ENCODE data around the gene PLGRKT. TPM values are rescaled to one million over a fixed set of nuclear protein-coding genes. Genes with fewer than 3 reads are reported as not detected.
"Not testable (repeated sequence)": the region's sequence is repeated elsewhere in the genome, so short reads cannot be mapped to it uniquely, and the experiment has no call there.

PLGRKT gene
- total and polyA plus RNA-seq, 3 experiments from 2014 or later: 34.3 to 48.6 (median 36.1) TPM

DNA sequence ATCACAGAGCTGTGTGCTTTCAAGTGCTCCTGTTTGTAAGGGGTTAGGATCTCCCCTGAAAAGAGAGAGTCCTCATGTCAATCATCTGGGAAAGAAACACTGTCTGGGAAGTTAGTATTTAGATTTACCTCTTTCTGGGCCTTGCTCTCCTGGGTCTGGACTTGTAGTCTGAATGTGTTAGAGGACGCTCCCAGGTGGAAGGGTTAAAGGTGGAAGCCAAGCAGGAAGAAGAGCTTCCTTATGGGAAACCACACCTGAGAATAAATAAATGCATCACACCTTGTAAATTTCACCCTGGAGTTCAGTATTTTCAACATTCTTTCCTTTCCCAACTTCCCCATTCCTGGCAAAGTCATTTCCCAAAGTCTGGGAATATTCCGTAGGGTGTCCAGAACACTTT, 1.3 kb downstream of the PLGRKT start:
- peaks cover 30% of the 10 kb centered on the region for H3K4me1 ChIP-seq (ENCODE audit: insufficient read depth, low read length)
- Mint-ChIP-seq H3K4me3 (peak overlapping the region; percentile 90 to 97 (median 95)), H3K4me1 (peaks cover 32 to 38% (median 37%) of the 10 kb centered on the region in 3 donors), H3K27me3 (no peaks in the 10 kb centered on the region), H3K27ac (peak overlapping the region in 6 of 8 donors; percentile 97 to 99 (median 99)), H3K36me3 (peaks cover 4 to 44% (median 5%) of the 10 kb centered on the region in 3 donors), H3K9me3 (no peaks in the 10 kb centered on the region)
- peak overlapping the region; percentile 89 for H3K4me3 ChIP-seq (ENCODE audit: low read length)
- H3K27me3 ChIP-seq (ENCODE audit: insufficient read depth, low read length, poor library complexity, severe bottlenecking): no peaks in the 10 kb centered on the region
- H3K27ac ChIP-seq (ENCODE audit: low read depth, low read length): no peak overlapping the region
- DNase-seq: no peak
- CTCF ChIA-PET: interaction anchor here (0.6 to 5.4 kb wide), 8 partner anchors 12 to 450 kb away, joined by 3 to 33 read pairs (median 4); partner anchors contain the start of genes CD274 and INSL6
- peaks cover 6% of the 10 kb centered on the region for H3K36me3 ChIP-seq (ENCODE audit: insufficient read depth, low read length)
- H3K9me3 ChIP-seq (ENCODE audit: low read length): no peaks in the 10 kb centered on the region
- POLR2A ChIA-PET: interaction anchor here (0.7 to 3.6 kb wide), 4 partner anchors 13 to 696 kb away, joined by 3 to 33 read pairs (median 4); partner anchors contain the start of gene CD274

DNA sequence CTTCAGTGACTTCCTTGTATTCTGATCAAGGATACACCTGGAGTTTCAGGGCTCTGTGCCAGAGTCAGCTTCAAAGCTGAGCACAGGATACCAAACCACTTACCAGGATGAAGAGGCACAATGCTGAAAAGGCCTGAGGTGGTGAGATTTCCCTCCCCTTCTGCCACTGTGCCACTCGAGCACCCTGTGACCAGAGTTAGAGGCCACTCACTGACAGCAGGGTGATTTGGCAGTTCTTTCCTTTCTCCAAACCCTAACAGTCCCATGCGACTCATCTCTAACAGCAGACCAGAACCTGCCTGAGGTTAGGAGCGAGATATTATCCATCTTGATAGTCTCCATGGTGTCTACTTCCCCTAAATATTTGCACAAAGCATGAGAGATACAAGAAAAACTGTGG, 1.8 kb downstream of the PLGRKT start:
- Histone ChIP-seq H3K27me3 (ENCODE audit: insufficient read depth, low read length, poor library complexity, severe bottlenecking) (no peaks in the 10 kb centered on the region), H3K27ac (ENCODE audit: low read depth, low read length) (no peak overlapping the region), H3K4me1 (ENCODE audit: insufficient read depth, low read length) (peaks cover 30% of the 10 kb centered on the region), H3K36me3 (ENCODE audit: insufficient read depth, low read length) (peaks cover 7% of the 10 kb centered on the region), H3K4me3 (ENCODE audit: low read length) (no peak overlapping the region), H3K9me3 (ENCODE audit: low read length) (no peaks in the 10 kb centered on the region)
- peak overlapping the region in 5 of 8 donors; percentile 97 to 99 (median 99) for H3K27ac Mint-ChIP-seq
- POLR2A ChIA-PET: no interaction called here
- peaks cover 4 to 47% (median 5%) of the 10 kb centered on the region in 3 donors for H3K36me3 Mint-ChIP-seq
- H3K4me3 Mint-ChIP-seq: peak overlapping the region in 4 of 7 donors; percentile 90 to 95 (median 95)
- peaks cover 32 to 40% (median 37%) of the 10 kb centered on the region in 3 donors for H3K4me1 Mint-ChIP-seq
- CTCF ChIA-PET: interaction anchor here (2.7 kb wide), 1 partner anchor 12 kb away, joined by 9 read pairs; no protein-coding TSS in a partner anchor
- no peak for DNase-seq
- H3K9me3 Mint-ChIP-seq: no peaks in the 10 kb centered on the region
- no peaks in the 10 kb centered on the region for H3K27me3 Mint-ChIP-seq

DNA sequence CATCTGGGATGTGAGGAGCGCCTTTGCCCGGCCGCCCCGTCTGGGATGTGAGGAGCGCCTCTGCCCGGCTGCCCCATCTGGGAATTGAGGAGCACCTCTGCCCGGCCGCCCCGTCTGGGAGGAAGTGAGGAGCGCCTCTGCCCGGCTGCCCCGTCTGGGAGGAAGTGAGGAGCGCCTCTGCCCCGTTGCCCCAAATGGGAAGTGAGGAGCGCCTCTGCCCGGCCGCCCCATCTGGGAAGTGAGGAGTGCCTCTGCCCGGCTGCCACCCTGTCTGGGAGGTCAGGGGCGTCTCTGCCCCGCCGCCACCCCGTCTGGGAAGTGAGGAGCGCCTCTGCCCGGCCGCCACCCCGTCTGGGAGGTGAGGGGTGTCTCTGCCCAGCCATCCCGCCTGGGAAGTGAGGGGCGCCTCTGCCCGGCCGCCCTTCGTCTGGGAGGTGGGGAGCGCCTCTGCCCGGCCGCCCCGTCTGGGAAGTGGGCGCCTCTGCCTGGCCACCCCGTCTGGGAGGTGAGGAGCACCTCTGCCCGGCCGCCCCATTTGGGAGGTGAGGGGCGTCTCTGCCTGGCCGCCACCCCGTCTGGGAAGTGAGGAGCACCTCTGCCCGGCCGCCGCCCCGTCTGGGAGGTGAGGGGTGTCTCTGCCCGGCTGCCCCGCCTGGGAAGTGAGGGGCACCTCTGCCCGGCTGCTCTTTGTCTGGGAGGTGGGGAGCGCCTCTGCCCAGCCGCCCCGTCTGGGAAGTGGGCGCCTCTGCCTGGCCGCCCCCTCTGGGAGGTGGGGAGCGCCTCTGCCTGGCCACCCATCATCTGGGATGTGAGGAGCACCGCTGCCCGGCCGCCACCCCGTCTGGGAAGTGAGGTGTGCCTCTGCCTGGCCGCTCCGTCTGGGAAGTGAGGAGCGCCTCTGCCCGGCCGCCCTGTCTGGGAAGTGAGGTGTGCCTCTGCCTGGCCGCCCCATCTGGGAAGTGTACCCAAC, 3.6 kb downstream of the PLGRKT start:
- H3K4me3 Mint-ChIP-seq; POLR2A ChIA-PET; H3K36me3 ChIP-seq (ENCODE audit: insufficient read depth, low read length); H3K9me3 ChIP-seq (ENCODE audit: low read length); H3K27me3 Mint-ChIP-seq; H3K9me3 Mint-ChIP-seq; DNase-seq; H3K27me3 ChIP-seq (ENCODE audit: insufficient read depth, low read length, poor library complexity, severe bottlenecking); H3K4me3 ChIP-seq (ENCODE audit: low read length); CTCF ChIA-PET; H3K27ac ChIP-seq (ENCODE audit: low read depth, low read length); H3K27ac Mint-ChIP-seq: not testable (repeated sequence)
- Mint-ChIP-seq H3K36me3 (peaks cover 4 to 63% (median 7%) of the 10 kb centered on the region in 3 donors), H3K4me1 (peaks cover 32 to 42% (median 37%) of the 10 kb centered on the region in 3 donors)
- H3K4me1 ChIP-seq (ENCODE audit: insufficient read depth, low read length): peaks cover 30% of the 10 kb centered on the region

GRCh38 chr9:5433328-5433727, 4.4 kb downstream of the PLGRKT start:
- DNase-seq; CTCF ChIA-PET; H3K27ac ChIP-seq (ENCODE audit: low read depth, low read length); H3K4me3 ChIP-seq (ENCODE audit: low read length); H3K9me3 ChIP-seq (ENCODE audit: low read length); H3K36me3 ChIP-seq (ENCODE audit: insufficient read depth, low read length); H3K27me3 Mint-ChIP-seq; H3K4me3 Mint-ChIP-seq; H3K27ac Mint-ChIP-seq; POLR2A ChIA-PET; H3K9me3 Mint-ChIP-seq; H3K27me3 ChIP-seq (ENCODE audit: insufficient read depth, low read length, poor library complexity, severe bottlenecking): not testable (repeated sequence)
- H3K36me3 Mint-ChIP-seq: peaks cover 4 to 68% (median 9%) of the 10 kb centered on the region in 3 donors
- peaks cover 22% of the 10 kb centered on the region for H3K4me1 ChIP-seq (ENCODE audit: insufficient read depth, low read length)
- peaks cover 26 to 34% (median 30%) of the 10 kb centered on the region in 3 donors for H3K4me1 Mint-ChIP-seq

GRCh38 chr9:5432890-5433289, 4.8 kb downstream of the PLGRKT start:
- H3K4me3 ChIP-seq (ENCODE audit: low read length); H3K36me3 ChIP-seq (ENCODE audit: insufficient read depth, low read length); POLR2A ChIA-PET; H3K9me3 Mint-ChIP-seq; DNase-seq; H3K9me3 ChIP-seq (ENCODE audit: low read length); H3K27me3 ChIP-seq (ENCODE audit: insufficient read depth, low read length, poor library complexity, severe bottlenecking); CTCF ChIA-PET; H3K27ac ChIP-seq (ENCODE audit: low read depth, low read length); H3K4me3 Mint-ChIP-seq; H3K27ac Mint-ChIP-seq; H3K27me3 Mint-ChIP-seq: not testable (repeated sequence)
- Mint-ChIP-seq H3K4me1 (peaks cover 23 to 30% (median 25%) of the 10 kb centered on the region in 3 donors), H3K36me3 (peaks cover 4 to 69% (median 9%) of the 10 kb centered on the region in 3 donors)
- H3K4me1 ChIP-seq (ENCODE audit: insufficient read depth, low read length): peaks cover 18% of the 10 kb centered on the region

DNA sequence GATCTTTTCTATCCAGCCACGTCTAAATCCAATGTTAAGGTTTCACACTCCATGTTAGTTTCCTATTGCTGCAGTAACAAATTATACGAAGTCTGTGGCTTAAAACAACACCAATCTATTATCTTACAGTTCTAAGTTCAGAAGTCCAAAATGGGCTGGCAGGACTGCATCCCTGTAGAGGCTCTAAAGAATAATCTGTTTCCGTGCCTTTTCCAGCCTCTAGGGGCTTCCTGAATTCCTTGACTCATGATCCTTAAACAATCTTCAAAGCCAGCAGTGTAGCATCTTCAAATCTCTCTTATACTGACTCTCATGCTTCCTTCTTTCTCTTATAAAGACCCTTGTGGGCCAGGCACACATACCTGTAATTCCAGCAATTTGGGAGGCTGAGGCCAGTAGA, 6.8 kb downstream of the PLGRKT start:
- Histone ChIP-seq H3K9me3 (ENCODE audit: low read length) (no peaks in the 10 kb centered on the region), H3K27me3 (ENCODE audit: insufficient read depth, low read length, poor library complexity, severe bottlenecking) (no peaks in the 10 kb centered on the region), H3K36me3 (ENCODE audit: insufficient read depth, low read length) (peaks cover 7% of the 10 kb centered on the region), H3K27ac (ENCODE audit: low read depth, low read length) (no peak overlapping the region), H3K4me1 (ENCODE audit: insufficient read depth, low read length) (peaks cover 4% of the 10 kb centered on the region), H3K4me3 (ENCODE audit: low read length) (no peak overlapping the region)
- CTCF ChIA-PET: no interaction called here
- Mint-ChIP-seq H3K27me3 (no peaks in the 10 kb centered on the region), H3K27ac (peak overlapping the region in 2 of 8 donors; percentile 48 to 75), H3K9me3 (no peaks in the 10 kb centered on the region), H3K4me1 (peaks cover 7 to 11% (median 10%) of the 10 kb centered on the region in 3 donors), H3K36me3 (peaks cover 4 to 68% (median 9%) of the 10 kb centered on the region in 3 donors), H3K4me3 (no peak overlapping the region)
- POLR2A ChIA-PET: no interaction called here
- DNase-seq: no peak

GRCh38 chr9:5429873-5430564, 7.7 kb downstream of the PLGRKT start:
- Mint-ChIP-seq H3K27ac (no peak overlapping the region), H3K4me1 (peaks cover 5 to 7% (median 5%) of the 10 kb centered on the region in 3 donors), H3K36me3 (peaks cover 0 to 60% (median 6%) of the 10 kb centered on the region in 3 donors), H3K27me3 (no peaks in the 10 kb centered on the region), H3K4me3 (no peak overlapping the region), H3K9me3 (no peaks in the 10 kb centered on the region)
- no peaks in the 10 kb centered on the region for H3K27me3 ChIP-seq (ENCODE audit: insufficient read depth, low read length, poor library complexity, severe bottlenecking)
- H3K4me1 ChIP-seq (ENCODE audit: insufficient read depth, low read length): no peaks in the 10 kb centered on the region
- no peak for DNase-seq
- H3K9me3 ChIP-seq (ENCODE audit: low read length): no peaks in the 10 kb centered on the region
- CTCF ChIA-PET: interaction anchor here (1.1 to 8.3 kb wide), 3 partner anchors 20 to 242 kb away, joined by 5 to 72 read pairs (median 8); partner anchors contain the start of genes CD274 and INSL6
- H3K36me3 ChIP-seq (ENCODE audit: insufficient read depth, low read length): peaks cover 4% of the 10 kb centered on the region
- H3K4me3 ChIP-seq (ENCODE audit: low read length): no peak overlapping the region
- no peak overlapping the region for H3K27ac ChIP-seq (ENCODE audit: low read depth, low read length)
- POLR2A ChIA-PET: no interaction called here
